ENCODE measurements around the gene TRAK2. TPM values are rescaled to one million over a fixed set of nuclear protein-coding genes. Genes with fewer than 3 reads are reported as not detected.

The TRAK2 gene
- total RNA-seq, 1 experiment from 2014 or later = 11.5 TPM

- no peak for TF ChIP-seq CTCF (IDR thresholded peaks at IDR 0.05; ENCODE audit: unreplicated experiment)
- Mint-ChIP-seq H3K27me3 (ENCODE audit: insufficient read depth, unreplicated experiment) (no peaks in the 10 kb centered on the region), H3K4me1 (ENCODE audit: insufficient read depth, unreplicated experiment) (no peaks in the 10 kb centered on the region), H3K36me3 (ENCODE audit: insufficient read depth, unreplicated experiment) (no peaks in the 10 kb centered on the region), H3K27ac (ENCODE audit: low read depth, unreplicated experiment) (no peak overlapping the region), H3K9me3 (ENCODE audit: unreplicated experiment) (peaks cover 16% of the 10 kb centered on the region), H3K4me3 (ENCODE audit: unreplicated experiment) (no peak overlapping the region)
- intact Hi-C loops (cut with micrococcal nuclease) = no loop called here
- ChIA-PET POLR2A (no interaction called here), CTCF (interaction anchor here (1.6 kb wide), 1 partner anchor 15 kb away, joined by 5 read pairs; no protein-coding TSS in a partner anchor)
- DNase-seq (ENCODE audit: unreplicated experiment) = no peak
- BruUV-seq (replicated peaks) = no TSS peak
Measured at GRCh38 chr2:201329409-201329808, 121.8 kb downstream of the TRAK2 start.

GRCh38 chr2:201327678-201328077 lies 123.6 kb downstream of the TRAK2 start:
- Mint-ChIP-seq H3K36me3 (ENCODE audit: insufficient read depth, unreplicated experiment) (peaks cover under 1% of the 10 kb centered on the region), H3K27me3 (ENCODE audit: insufficient read depth, unreplicated experiment) (no peaks in the 10 kb centered on the region), H3K4me3 (ENCODE audit: unreplicated experiment) (no peak overlapping the region), H3K27ac (ENCODE audit: low read depth, unreplicated experiment) (no peak overlapping the region), H3K9me3 (ENCODE audit: unreplicated experiment) (peaks cover 18% of the 10 kb centered on the region), H3K4me1 (ENCODE audit: insufficient read depth, unreplicated experiment) (no peaks in the 10 kb centered on the region)
- ChIA-PET POLR2A (no interaction called here), CTCF (no interaction called here)
- TF ChIP-seq CTCF (IDR thresholded peaks at IDR 0.05; ENCODE audit: unreplicated experiment) = no peak
- intact Hi-C loops (cut with micrococcal nuclease) = no loop called here
- no TSS peak for BruUV-seq (replicated peaks)
- DNase-seq (ENCODE audit: unreplicated experiment) = no peak

Other genes with a start within 250 kb of the TRAK2 start
- 32.8 and 35.2 TPM in 2 replicates for gene CASP8, start 190.9 kb downstream of the TRAK2 start, total RNA-seq (2022)
- gene FLACC1, start 94.1 kb downstream of the TRAK2 start, total RNA-seq (2022) = 0.74 and 1.1 TPM in 2 replicates
- gene STRADB, start 282 bp upstream of the TRAK2 start, total RNA-seq (2022) = 22.9 and 29.8 TPM in 2 replicates
- 25.2 and 27.0 TPM in 2 replicates for gene TMEM237, start 192.0 kb upstream of the TRAK2 start, total RNA-seq (2022)
- 0.29 TPM in 1 of 2 replicates, not detected in the other for gene MPP4, start 247.2 kb upstream of the TRAK2 start, total RNA-seq (2022)